Esophagus squamous epithelium (tissue), 4 donors: Measurements from ENCODE around the gene TRMT61A.

ENCODE experiments used
- POLR2A ChIP-seq, 4 donors: fragments of 450-650 bp; IDR thresholded peaks; one replicate each; pipeline ENCODE4 v1.6.1; 2017; ENCODE audit warnings: antibody characterized with exemption in 4 of 4, mild to moderate bottlenecking in 4 of 4, moderate library complexity in 3 of 4
- TF ChIP-seq, protein P1 (sequence below), 6 experiments: fragments of 450-650 bp in 4 of 6; fragments of 200-600 bp in 2 of 6; sonication (generic) in 2 of 6; IDR thresholded peaks; one replicate each; pipeline ENCODE4 v1.5.1; 2016 to 2019; ENCODE audit warnings: antibody characterized with exemption in 6 of 6, mild to moderate bottlenecking in 4 of 6, moderate library complexity in 4 of 6

DNA sequence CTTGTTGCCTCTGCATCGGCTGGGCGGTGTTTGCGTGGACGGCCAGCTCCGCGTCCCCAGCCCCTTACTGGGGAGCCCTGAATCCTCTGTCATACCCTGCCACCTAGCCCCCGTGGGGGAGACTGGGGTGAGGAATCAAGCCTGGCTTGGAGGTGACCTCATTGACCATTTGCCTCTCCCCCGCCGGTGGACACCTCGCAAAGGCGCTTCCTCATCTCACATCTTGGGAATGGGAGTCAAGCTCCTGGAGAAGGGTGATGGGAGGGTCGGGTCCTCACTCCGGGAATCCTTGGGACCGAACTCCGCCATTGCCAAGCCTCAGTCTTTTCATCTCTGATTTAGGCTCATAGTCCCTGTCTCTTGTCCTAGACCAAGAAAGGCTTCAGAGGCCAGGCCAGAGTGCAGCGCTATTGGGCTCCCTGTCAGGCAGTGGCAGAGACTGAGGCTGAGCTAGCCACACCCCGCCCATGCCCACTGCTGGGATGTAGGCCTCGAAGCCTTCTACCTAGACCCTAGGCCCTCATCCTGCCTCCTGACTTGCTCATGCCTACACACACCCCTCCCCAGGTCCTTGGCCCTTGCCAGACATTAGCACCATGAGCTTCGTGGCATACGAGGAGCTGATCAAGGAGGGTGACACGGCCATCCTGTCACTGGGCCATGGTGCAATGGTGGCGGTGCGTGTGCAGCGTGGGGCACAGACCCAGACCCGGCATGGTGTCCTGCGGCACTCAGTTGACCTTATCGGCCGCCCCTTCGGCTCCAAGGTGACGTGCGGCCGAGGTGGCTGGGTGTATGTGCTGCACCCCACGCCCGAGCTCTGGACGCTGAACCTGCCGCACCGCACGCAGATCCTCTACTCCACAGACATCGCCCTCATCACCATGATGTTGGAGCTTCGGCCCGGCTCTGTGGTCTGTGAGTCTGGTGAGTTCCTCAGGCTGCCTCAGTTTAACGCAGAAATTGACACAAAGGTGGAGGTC is 678 bp downstream of the TRMT61A start:
- no peak for TF ChIP-seq POLR2A (IDR thresholded peaks at IDR 0.05)
- TF ChIP-seq, protein P1, sequence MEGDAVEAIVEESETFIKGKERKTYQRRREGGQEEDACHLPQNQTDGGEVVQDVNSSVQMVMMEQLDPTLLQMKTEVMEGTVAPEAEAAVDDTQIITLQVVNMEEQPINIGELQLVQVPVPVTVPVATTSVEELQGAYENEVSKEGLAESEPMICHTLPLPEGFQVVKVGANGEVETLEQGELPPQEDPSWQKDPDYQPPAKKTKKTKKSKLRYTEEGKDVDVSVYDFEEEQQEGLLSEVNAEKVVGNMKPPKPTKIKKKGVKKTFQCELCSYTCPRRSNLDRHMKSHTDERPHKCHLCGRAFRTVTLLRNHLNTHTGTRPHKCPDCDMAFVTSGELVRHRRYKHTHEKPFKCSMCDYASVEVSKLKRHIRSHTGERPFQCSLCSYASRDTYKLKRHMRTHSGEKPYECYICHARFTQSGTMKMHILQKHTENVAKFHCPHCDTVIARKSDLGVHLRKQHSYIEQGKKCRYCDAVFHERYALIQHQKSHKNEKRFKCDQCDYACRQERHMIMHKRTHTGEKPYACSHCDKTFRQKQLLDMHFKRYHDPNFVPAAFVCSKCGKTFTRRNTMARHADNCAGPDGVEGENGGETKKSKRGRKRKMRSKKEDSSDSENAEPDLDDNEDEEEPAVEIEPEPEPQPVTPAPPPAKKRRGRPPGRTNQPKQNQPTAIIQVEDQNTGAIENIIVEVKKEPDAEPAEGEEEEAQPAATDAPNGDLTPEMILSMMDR (IDR thresholded peaks at IDR 0.05), result no peak
